GM21529 (cell line): Measurements from ENCODE around the gene GFY.

Experiments used
- ATAC-seq: cut with Tn5 transposase; IDR thresholded peaks from one replicate; pipeline ENCODE4 v1.9.1; 2021; ENCODE audit not compliant: unreplicated experiment

The GFY gene, protein sequence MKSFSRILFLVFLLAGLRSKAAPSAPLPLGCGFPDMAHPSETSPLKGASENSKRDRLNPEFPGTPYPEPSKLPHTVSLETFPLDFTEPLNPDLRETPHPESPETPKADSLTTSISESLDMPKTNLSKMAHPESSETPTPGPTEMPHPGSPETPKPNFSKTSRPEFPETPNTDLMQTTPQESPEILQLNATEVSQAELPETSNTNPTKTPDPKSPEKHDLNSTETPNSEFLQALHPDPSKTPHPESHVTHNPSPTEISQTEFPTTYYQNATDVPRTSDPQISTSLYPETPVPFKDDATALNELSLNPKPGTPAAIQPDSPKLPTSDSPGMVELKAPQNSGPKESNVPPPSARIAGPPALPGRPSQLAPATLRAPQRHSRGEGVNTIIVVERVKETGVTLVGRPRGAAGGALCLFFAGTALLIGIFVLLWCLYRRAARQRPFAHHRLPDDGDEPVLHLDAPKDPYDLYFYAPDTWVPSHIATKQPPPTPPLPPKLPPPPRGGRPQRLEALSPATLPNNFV

DNA sequence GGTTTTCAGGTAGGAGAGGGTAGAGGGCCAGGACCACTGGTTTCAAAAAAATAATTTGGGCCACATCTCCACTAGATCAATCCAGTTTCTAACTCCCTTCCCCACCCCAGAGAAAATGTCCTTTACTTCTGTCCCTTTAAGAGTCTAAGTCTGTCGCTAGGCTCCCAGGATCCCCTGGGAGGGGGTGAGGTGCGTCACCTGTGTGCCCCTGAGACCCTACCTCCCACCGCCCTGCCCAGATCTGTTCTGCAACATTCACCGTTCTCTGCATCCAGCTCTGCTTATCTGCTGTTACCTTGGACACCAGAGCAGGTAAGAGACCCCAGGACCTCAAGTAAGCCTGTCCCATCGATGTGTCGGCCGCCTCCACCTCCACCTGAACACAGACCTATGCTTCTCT, at the start of gene GFY:
TSS of gene GFY (plus strand) at position 211 of the 400 bp plus-strand sequence. CDS start 1,043 bp downstream, outside the sequence.
- no peak for ATAC-seq

DNA sequence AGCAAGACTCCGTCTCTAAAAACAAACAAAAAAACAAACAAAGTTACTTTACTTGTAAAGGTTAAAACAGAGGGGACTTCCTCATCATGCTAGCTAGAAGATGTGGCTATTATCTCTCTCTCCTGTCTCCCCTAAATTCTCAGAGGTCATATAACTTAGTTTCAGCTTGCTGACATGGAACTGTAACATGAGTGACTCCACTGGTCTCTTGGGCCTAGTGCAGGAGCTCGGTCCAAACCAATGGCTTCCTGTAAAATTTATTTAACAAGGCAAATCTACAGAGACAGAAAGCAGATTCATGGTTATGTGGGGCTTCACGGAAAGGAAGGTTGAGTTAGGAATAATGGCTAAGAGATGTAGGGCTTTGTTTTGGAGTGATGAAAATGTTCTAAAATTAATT, 46.7 kb upstream of the GFY start:
- ATAC-seq = no peak

DNA sequence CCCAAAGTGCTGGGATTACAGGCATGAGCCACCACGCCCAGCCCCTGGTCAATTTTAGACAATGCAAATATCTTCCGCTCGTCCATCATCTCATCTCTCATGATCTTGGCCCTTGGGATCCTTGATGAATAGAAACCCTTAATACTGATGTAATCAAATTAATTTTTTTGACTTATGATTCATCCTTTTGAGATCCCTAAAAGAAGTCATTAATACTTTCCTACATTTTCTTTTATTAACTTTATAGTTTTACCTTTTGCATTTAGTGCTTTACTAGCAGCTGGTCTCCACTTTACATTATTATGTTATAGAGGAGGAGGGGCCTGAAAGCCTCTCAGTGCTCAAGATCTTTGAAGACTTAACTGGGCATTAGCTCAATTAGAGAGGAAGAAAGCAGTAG, 44.8 kb upstream of the GFY start:
- no peak for ATAC-seq

DNA sequence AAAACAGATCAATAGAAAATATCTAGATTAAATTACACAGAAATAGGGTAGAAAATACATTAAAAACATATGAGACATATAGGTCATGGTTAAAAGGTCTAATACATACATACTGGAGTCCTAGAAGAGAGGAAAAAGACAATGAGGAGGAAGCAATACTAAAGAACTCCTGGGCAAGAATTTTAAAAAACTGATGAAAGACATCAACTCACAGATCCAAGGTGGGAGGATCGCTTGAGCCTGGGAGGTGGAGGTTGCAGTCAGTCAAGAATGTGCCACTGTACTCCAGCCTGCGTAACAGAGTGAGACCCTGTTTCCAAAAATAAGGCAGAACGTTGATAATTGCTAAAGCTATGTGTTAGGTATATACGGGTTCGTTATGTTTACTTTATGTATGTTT, 42.5 kb upstream of the GFY start:
- no peak for ATAC-seq

DNA sequence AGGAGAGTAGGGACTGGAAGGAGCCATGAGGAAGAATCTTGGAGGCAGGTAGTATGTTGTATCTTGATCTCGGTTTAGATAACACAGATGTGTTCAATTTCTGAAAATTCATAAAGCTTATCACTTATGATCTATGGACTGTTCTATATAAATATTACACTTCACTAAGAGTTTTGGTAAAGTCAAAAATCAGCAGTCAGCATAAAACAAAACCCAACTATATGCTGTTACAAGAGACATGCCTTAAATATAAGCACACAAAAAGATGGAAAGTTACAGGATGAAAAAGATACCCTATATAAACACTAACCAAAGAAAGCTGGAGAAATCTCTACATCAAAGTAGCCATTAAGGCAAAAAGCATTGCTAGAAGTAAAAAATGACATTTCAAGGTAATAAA, 41.6 kb upstream of the GFY start:
- no peak for ATAC-seq

DNA sequence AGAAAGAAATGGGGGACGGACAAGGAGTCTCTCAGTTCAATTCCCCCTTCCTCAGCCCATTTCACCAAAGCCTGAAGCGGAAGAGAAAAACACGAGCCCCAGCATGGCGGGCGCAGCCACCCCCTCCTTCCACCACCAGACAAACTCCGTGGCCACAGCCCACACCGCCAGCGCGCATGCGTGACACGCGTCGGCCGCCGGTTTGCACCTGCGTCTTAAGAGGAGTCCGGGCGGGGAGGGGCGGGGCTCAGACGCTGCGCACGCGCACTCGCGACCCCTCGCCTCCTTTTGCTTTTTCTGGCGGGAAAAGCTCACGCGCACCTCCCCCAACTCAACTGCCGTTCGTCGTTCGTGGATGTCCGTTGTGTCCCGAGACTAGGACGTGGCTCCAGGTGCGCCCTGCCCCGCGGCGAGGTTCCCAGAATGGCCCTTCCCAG, 37.2 kb upstream of the GFY start, which contains the start of gene KASH5:
TSS of gene KASH5 (plus strand) at position 314 of the 437 bp plus-strand sequence. CDS start 2,635 bp downstream, outside the sequence.
- no peak for ATAC-seq

DNA sequence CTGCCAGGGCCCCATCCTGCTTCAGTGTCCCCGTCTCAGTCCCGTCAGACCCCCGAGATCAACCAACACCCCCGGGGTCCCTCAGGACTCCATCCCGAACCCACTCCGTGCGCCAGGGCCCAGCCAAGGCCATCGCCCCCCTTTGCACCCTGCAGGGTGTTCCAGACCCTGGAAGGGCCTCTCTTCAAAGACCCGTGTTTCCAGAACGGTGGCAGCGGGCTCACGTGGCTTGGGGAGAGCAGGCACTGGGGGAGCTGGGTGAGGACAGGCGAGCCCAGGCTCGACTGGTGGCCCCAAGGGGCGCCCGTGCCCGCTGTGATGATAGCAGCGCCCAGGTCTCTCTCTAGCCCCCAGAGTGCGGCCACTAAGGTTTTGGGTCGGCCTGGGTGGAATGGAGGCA, 35.8 kb upstream of the GFY start:
- ATAC-seq = no peak

DNA sequence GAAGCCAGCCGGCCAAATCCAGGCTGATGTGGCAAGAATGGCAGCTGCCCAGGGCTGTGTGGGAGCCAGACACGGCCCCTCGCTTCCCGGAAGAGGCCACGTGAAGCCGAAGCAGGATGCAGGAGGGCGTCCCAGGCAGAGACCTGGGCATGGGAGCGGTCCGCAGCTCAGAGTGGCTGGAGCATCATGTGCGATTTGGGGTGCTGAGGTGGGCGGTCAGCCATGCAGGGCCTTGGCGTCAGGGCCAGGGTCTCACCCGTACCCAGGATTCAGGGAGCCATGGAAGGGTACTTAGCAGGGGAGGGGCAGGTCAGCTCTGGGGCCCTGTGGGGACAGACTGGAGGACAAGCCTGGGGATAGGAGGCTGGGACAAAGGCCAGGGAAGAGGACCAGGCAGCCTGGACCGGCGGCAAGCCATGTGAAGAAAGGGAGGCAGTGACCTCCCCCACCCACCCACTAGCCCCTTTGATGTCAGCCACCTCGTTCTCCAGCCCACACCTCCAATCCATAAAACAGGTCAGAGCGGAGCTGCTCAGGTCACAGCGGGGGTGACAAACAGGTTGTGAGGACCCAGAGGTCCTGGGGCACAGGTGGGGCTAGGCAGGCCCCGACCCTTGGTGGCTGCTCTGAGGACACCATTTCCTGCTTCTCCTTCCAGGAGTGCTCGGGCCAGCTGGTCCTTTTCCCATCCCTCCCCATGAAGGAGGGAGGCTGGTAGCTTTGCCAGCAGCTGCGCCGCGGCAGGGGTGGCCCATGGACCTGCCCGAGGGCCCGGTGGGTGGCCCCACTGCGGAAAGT, 34.9 kb upstream of the GFY start:
- ATAC-seq = no peak

DNA sequence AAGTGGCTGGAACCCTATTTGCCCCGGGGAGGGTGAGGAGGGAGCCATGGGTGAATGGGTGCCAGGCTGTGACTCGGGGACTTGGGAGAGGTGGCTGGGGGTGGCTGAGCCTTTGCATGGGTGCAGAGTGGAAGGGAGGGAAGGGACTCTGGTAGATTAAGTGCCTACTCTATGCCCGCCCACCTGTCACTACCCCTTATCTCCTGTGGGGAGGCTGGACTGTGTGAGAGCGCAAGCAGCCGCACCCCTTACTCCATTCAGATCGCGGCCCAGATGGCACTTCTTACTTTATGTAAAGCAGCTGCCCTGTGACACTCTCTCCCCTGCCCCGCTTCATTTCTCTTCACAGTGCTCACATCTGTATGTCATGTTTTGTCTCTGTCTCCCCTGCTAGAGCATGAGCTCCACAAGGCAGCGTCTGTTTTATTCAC, 34.2 kb upstream of the GFY start:
- no peak for ATAC-seq

DNA sequence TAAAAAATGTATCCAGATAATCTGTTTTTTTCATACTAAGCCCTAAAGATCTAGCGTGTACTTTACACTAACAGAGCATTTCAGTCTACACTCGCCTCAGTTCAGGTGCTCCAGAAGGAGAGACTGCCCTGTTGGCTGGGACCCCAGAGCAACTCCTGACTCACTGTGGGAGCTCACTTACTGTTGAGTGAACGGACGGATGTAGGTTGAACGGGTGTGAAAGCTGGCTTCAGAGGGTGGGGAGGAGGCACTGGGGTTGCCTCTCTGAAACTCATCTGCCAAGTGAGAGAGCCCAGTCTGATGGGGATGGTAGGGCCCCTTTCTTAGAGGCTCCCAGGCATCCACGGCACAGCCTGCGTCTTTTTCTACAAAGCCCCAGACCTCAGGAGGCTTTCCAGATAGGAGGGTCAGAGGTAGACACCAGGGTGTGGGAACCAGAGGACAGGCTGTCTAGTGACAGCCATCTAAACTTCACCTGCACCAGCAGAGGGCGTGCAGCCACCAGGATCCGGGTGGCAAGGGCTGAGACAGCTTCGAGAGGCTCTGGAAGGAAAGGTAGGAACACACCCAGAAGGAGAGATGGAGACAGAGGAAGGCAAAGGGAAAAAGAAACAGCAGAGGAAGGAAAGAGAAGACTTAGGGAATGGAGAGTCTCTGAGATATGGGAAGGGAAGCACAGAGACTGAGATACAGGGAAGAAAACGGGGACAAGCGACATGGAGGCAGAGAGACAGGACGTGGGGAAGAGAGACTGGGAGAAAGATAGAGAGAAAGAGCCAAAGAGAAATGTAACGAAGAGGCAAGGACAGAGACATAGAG, 33.4 kb upstream of the GFY start:
- no peak for ATAC-seq

DNA sequence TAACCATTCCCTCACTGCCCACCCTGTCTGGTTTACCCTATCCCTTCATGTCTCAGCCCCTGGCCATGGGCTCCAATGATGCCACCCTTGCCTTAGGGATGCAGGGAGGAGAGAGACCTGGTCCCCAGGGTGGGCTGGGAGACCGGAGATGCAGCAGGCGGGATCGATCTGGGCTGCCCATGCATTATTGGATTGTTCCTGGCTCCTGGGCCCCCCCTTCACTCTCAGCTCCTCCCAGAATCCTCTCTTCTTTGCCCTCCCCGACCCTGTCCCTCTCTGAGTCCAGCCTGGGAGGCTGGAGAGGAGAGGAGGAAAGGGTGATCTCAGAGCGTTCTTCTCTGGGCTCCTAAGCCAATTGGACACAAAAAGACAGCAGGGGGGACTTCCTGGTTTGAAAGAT, 31.3 kb upstream of the GFY start:
- ATAC-seq = no peak

DNA sequence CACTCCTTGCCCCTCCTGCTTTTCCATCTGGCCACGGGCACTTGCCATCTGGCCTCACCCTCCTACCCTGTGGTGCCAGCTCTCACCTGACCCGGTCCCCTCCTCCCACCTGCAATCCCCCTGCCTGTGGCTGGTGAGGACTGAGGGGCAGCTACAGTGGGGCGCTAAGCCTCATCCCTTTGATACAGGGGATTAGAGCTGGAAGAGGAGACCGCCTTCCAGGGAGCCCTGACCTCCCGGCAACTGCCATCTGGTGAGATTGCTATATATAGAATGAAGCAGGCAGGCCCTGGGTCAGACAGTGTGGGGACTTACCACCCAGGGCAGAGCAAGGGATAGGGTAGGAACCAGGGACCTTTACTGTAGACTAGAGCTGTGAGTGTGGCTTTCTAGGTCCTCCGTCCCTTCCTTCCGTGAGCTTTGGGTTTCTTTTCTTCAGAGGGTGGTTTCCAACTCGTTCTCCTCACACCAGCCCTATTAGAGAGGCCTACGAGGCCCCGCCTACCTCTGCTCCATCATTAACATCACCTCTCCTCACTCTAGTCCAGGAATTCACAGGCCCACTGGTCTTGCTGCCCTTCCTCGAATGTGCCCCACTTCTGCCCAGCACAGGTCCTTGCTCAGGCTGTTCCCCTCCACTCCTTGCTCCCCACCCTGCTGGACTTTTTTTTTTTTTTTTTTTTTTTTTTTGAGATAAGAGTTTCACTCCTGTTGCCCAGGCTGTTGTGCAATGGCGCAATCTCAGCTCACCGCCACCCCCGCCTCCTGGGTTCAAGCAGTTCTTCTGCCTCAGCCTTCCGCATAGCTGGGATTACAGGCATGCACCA, 29.4 kb upstream of the GFY start:
- no peak for ATAC-seq

DNA sequence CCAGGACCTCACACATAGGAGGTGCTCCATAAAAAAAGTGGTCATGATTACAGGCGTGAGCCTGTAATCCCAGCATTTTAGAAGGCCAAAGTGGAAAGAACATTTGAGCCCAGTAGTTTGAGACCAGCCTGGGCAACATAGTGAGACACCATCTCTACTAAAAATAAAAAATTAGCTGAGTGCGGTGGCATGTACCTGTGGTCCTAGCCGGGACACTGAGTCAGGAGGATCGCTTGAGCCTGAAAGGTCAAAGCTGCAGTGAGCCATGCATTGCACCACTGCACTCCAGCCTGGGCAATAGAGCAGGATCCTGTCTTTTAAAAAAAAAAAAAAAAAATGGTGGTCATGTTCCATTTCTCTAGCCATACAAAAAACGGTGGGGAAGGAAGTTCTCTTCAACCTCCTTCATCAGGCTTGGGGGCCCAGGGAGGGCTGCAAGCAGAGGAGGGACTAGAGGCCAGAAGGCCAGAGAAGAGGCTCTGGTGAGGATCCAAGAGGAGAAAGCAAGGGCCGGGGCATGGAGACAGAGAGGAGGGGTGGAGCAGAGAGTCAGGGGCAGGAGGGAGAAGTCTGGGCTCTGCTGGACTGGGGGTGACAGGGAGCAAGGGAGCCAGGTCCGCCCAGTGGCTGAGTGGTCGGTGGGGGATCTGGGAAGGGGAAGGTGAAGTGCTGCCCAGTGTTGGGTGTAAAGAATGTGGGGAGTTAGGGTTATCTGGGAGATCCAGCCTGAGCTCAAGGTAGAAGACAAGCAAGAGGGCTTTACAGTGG, 28.3 kb upstream of the GFY start:
- no peak for ATAC-seq

DNA sequence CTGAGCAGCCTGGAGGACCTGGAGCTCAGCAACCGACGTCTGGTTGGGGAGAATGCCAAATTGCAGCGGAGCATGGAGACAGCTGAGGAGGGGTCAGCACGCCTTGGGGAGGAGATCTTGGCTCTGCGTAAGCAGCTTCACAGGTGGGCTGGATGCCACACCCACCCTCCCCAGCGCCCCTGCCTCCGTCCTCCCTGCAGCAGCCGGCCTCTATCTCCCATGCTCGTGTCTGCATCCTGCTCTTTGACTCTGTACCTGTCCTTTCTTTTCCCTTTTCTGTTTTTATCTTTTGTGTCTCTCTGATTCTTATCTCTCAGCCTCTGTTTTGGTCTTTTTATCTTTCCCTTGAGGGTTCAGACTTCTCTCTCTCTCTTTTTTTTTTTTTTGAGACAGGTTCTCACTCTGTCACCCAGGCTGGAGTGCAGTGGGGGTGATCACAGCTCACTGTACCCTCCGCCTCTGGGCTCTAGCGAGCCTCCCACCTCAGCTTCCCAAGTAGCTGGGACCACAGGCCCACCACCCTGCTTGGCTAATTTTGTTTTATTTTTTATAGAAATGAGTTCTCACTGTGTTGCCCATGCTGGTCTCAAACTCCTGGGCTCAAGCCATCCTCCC, 27.1 kb upstream of the GFY start:
- no peak for ATAC-seq

DNA sequence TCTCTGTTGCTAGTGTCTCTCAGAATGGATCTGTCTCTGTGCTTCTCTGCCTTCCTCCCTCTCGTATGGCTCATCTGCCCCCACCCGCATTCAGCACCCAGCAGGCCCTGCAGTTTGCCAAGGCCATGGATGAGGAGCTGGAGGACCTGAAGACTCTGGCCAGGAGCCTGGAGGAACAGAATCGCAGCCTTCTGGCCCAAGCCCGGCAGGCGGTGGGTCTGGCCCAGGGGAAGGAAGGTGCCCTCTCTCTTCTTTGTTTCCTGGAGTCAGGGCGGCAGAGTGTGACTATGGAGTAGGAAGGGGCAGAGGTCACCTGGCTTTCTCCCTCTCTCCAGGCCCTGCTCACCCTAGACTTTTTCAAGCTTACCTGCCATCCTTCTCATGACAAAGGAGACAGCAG, 26.3 kb upstream of the GFY start:
- no peak for ATAC-seq

DNA sequence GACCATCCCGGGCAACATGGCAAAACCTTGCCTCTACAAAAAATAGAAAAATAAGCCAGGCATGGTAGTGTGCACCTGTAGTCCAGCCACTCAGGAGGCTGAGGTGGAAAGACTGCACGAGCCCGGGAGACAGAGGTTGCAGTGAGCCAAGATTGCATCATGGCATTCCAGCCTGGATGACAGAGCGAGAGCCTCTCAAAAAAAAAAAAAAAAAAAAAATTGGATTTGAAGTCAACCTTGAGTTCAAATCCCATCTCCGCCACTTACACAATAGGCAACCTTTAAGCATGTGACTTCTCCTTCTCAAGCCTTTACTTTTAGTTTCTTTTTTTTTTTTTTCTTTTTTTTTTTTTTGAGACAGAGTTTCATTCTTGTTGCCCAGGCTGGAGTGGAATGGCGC, 25.2 kb upstream of the GFY start:
- ATAC-seq = no peak

DNA sequence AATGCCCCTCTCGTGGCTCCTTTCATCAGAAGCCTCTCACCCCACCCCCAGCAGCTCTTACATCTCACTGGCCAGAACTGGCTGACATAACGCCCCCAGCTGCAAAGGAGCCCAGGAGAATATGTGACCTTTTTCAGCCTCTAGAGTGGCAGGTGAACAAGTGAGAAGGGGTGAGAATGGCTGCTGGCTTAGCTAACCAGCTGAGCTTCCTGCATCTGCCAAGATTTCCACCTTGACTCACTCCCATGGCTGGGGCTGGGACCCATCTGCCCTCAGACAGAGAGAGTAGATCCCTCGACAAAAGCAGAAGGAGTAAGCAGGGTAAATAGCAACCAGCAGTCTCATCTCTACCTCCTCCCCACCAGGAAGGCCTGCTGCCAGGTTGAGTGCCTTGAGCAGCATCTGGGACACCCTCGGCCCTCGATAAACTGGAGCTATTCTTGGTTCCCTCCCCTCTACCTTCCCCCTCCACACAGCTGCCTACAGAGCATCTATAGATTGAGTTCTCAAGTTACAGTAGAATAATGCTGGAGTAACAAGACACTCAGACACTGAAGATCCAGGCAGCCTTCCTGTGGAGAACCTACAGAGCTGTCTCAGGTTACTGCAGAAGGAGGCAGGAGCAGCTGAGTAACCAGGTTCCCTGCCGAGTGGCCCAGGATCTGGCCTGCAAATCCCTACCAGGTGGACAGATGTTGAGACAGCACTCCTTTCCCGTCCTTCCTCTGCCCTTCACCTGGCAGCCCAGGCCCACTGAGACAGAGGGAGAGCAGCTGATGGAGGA, 21.6 kb upstream of the GFY start:
- no peak for ATAC-seq

DNA sequence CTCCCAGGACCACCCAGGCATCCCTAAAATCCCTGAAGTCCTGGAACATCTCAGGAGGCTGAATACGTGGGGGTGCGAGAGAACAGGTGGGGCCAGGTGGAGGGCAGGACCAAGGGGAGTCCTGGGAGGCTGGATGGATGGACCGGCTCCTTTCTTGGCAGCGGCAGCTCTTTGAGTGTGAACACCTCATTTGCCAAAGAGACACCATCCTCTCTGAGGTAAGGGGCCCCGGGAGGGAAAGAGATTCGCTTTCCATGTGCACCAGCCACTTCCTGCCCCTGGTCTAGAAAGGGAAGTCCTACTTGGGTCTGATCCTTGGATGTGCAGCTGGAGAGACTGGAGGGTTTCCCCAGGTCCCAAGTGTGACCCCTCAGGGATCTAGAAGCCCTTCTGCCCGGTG, 18.1 kb upstream of the GFY start:
- no peak for ATAC-seq
